Vagina (tissue), 2 donors: ENCODE measurements around the gene SCAI.

ENCODE experiments used
- POLR2A ChIP-seq, 2 donors: fragments of 450-650 bp; IDR thresholded peaks; one replicate each; pipeline ENCODE4 v1.6.1; 2017; ENCODE audit warnings: antibody characterized with exemption in 2 of 2, mild to moderate bottlenecking in 2 of 2, moderate library complexity in 2 of 2
- POLR2AphosphoS5 ChIP-seq, 2 donors: sonication (generic); formaldehyde crosslinking; IDR thresholded peaks; one replicate each; pipeline ENCODE4 v1.9.0; 2017; ENCODE audit warnings: antibody characterized with exemption in 2 of 2, mild to moderate bottlenecking in 2 of 2, low read depth in 1 of 2; ENCODE audit not compliant: insufficient read depth in 1 of 2
- TF ChIP-seq, protein P1 (sequence below), 3 experiments: fragments of 450-650 bp in 2 of 3; fragments of 200-600 bp in 1 of 3; sonication (generic) in 1 of 3; IDR thresholded peaks; one replicate each; pipeline ENCODE4 v1.5.1; 2017 to 2019; ENCODE audit warnings: antibody characterized with exemption in 3 of 3, mild to moderate bottlenecking in 2 of 3, moderate library complexity in 2 of 3

DNA sequence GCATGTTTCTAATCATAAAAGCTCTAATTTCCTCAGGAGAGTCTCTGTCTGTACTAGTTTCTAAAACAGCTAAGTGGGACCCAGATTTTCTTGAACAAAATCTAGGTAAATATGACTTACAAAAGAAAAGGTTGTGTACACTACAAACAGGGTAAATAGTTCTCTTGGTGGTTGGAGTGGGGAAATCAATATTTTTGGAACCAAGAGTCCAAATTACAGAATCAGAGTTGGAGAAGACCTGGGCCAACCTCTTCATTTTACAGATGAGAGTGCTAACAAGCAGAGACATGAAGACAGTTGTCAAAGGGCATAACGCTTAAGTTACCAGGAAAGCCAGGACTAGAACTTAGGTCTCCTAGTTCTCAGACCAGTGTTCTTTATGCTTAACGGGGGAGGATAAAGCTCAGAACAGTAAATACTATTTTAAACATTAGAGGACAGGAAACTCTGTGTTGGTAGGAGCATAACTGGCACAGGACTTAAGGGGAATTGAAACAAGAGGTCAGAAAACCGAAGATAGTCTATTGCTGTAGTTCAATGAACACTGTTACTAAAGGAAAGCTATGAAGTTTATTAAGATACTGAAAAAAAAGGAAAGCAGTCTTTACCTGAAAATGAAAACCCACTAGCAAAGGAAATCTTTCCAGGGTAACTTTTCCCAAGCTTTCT, 193.1 kb downstream of the SCAI start:
- TF ChIP-seq POLR2A (IDR thresholded peaks at IDR 0.05) (no peak), POLR2AphosphoS5 (IDR thresholded peaks at IDR 0.05; ENCODE audit: insufficient read depth in 1 of 2, low read depth in 1 of 2) (no peak)
- TF ChIP-seq, protein P1, sequence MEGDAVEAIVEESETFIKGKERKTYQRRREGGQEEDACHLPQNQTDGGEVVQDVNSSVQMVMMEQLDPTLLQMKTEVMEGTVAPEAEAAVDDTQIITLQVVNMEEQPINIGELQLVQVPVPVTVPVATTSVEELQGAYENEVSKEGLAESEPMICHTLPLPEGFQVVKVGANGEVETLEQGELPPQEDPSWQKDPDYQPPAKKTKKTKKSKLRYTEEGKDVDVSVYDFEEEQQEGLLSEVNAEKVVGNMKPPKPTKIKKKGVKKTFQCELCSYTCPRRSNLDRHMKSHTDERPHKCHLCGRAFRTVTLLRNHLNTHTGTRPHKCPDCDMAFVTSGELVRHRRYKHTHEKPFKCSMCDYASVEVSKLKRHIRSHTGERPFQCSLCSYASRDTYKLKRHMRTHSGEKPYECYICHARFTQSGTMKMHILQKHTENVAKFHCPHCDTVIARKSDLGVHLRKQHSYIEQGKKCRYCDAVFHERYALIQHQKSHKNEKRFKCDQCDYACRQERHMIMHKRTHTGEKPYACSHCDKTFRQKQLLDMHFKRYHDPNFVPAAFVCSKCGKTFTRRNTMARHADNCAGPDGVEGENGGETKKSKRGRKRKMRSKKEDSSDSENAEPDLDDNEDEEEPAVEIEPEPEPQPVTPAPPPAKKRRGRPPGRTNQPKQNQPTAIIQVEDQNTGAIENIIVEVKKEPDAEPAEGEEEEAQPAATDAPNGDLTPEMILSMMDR (IDR thresholded peaks at IDR 0.05) = no peak
